B cell (primary cell): Measurements from ENCODE around the gene CD34. TPM values are rescaled to one million over a fixed set of nuclear protein-coding genes. Genes with fewer than 3 reads are reported as not detected.
A peak's percentile ranks its signal among the peaks of the same experiment; 100 is the strongest.

Source experiments
- ATAC-seq: fragments of 200-7000 bp; cut with Tn5 transposase; one replicate; pipeline ENCODE4 v1.10.0; 2021; ENCODE audit warnings: low read depth, mild to moderate bottlenecking, moderate number of reproducible peaks, moderate library complexity
- CTCF ChIA-PET: fragments of 350-600 bp; sonication (Branson Sonifier 250); formaldehyde crosslinking; loops from one replicate; lab custom pipeline; 2021; ENCODE audit warnings: antibody characterized with exemption, inconsistent platforms; lab: Charles Lee
- POLR2A ChIA-PET: fragments of 350-600 bp; sonication (Branson Sonifier 250); formaldehyde crosslinking; loops from one replicate; lab custom pipeline; 2021; ENCODE audit warnings: antibody characterized with exemption; lab: Charles Lee
- DNase-seq: peaks from one replicate; pipeline ENCODE4 v3.0.0; 2013
- H2AFZ ChIP-seq: 2 replicates; pipeline ENCODE4 v1.6.1; 2012; ENCODE audit warnings: mild to moderate bottlenecking, low read depth, low read length; ENCODE audit not compliant: insufficient read depth, poor library complexity, severe bottlenecking
- H3K27ac ChIP-seq, 2 donors: 1 replicate in 1 of 2; 2 replicates in 1 of 2; pipeline ENCODE4 v1.5.1; 2012 to 2013; ENCODE audit warnings: low read length in 2 of 2, mild to moderate bottlenecking in 2 of 2, moderate library complexity in 1 of 2
- H3K27me3 ChIP-seq, 4 experiments: fragments of 200-600 bp in 1 of 4; sonication (generic) in 1 of 4; replicated peaks in 1 of 4; 1 replicate in 2 of 4; 2 replicates in 2 of 4; pipeline versions ENCODE4 v1.6.1 to v1.7.0; 2013 to 2016; ENCODE audit warnings: low read length in 3 of 4, mild to moderate bottlenecking in 2 of 4, mixed read lengths in 1 of 4, moderate library complexity in 1 of 4; ENCODE audit not compliant: insufficient read depth in 4 of 4, control insufficient read depth in 3 of 4; ENCODE audit errors: control extremely low read depth in 1 of 4
- H3K36me3 ChIP-seq, 2 experiments: replicated peaks in 1 of 2; 1 replicate in 1 of 2; 2 replicates in 1 of 2; pipeline versions ENCODE4 v1.6.1 to v1.7.1; 2013; ENCODE audit warnings: low read length in 1 of 2; ENCODE audit not compliant: insufficient read depth in 2 of 2, control insufficient read depth in 1 of 2; ENCODE audit errors: control extremely low read depth in 1 of 2, extremely low read depth in 1 of 2
- H3K4me1 ChIP-seq, 2 donors: fragments of 200-600 bp in 1 of 2; sonication (generic) in 1 of 2; 1 replicate in 1 of 2; 2 replicates in 1 of 2; pipeline versions ENCODE4 v1.5.1 to v1.6.1; 2013 to 2017; ENCODE audit warnings: low read length in 2 of 2; ENCODE audit not compliant: control insufficient read depth in 2 of 2, insufficient read depth in 2 of 2
- H3K4me2 ChIP-seq: replicated peaks from 2 replicates; pipeline ENCODE3; 2012; ENCODE audit warnings: mild to moderate bottlenecking, low read depth, low read length; ENCODE audit not compliant: poor library complexity, severe bottlenecking
- H3K4me3 ChIP-seq, 5 experiments: fragments of 200-600 bp in 1 of 5; sonication (generic) in 1 of 5; 1 replicate in 3 of 5; 2 replicates in 2 of 5; pipeline versions ENCODE4 v1.5.1 to v1.7.0; 2011 to 2016; ENCODE audit warnings: low read length in 4 of 5, mild to moderate bottlenecking in 4 of 5, low read depth in 2 of 5, control low read depth in 1 of 5, moderate library complexity in 1 of 5; ENCODE audit not compliant: insufficient read depth in 1 of 5; ENCODE audit errors: control extremely low read depth in 1 of 5, extremely low read depth in 1 of 5
- H3K79me2 ChIP-seq: fragments of 200-600 bp; sonication (generic); one replicate; pipeline ENCODE4 v1.6.0; 2016; ENCODE audit warnings: low read length; ENCODE audit not compliant: control insufficient read depth, insufficient read depth
- H3K9ac ChIP-seq: fragments of 200-600 bp; sonication (generic); 2 replicates; pipeline ENCODE4 v1.6.1; 2017; ENCODE audit warnings: mild to moderate bottlenecking, low read length, moderate library complexity
- H3K9me3 ChIP-seq, 3 donors: one replicate each; pipeline versions ENCODE4 v1.6.1 to v1.7.1; 2013; ENCODE audit warnings: low read length in 2 of 3; ENCODE audit not compliant: control insufficient read depth in 2 of 3, insufficient read depth in 1 of 3; ENCODE audit errors: control extremely low read depth in 1 of 3
- H4K20me1 ChIP-seq: 2 replicates; pipeline ENCODE4 v1.6.0; 2012; ENCODE audit warnings: mild to moderate bottlenecking, low read length; ENCODE audit not compliant: insufficient read depth, control insufficient read depth, poor library complexity, severe bottlenecking
- H3K27ac Mint-ChIP-seq: one replicate; pipeline ENCODE4 v1.8.0; 2021; ENCODE audit warnings: mixed read lengths
- H3K27me3 Mint-ChIP-seq: one replicate; pipeline ENCODE4 v1.8.0; 2021; ENCODE audit warnings: mixed read lengths
- H3K4me1 Mint-ChIP-seq: one replicate; pipeline ENCODE4 v1.8.0; 2021; ENCODE audit warnings: mixed read lengths
- H3K4me3 Mint-ChIP-seq: one replicate; pipeline ENCODE4 v1.8.0; 2021; ENCODE audit warnings: mixed read lengths
- H3K9me3 Mint-ChIP-seq: one replicate; pipeline ENCODE4 v1.8.0; 2022; ENCODE audit warnings: mixed read lengths; ENCODE audit not compliant: insufficient read depth
- CTCF ChIP-seq: fragments of 200-600 bp; IDR thresholded peaks from one replicate; pipeline ENCODE4 v1.8.0; 2022; ENCODE audit warnings: antibody characterized with exemption, mild to moderate bottlenecking
- EZH2 ChIP-seq: IDR thresholded peaks from 2 replicates; pipeline ENCODE4 v1.6.1; 2012; ENCODE audit warnings: borderline replicate concordance, low read depth, mild to moderate bottlenecking, moderate library complexity, low read length; ENCODE audit not compliant: insufficient read depth, poor library complexity, severe bottlenecking
- WGBS: methylation state at CpG from one replicate; pipeline ENCODE4 v1.1.5; 2013; ENCODE audit warnings: missing lambda C conversion rate; ENCODE audit not compliant: insufficient coverage; 5-methylcytosine and 5-hydroxymethylcytosine counted together
- intact Hi-C: fragments of 100-400 bp; cut with micrococcal nuclease; formaldehyde crosslinking; loops from one replicate; pipeline ENCODE4 v1.10.0; 2022
- polyA minus RNA-seq: library from RNA; depleted of rRNA, polyadenylated mRNA; stranded (reverse); fragments of >200 nt; gene quantifications from 2 replicates; pipeline ENCODE4 v1.2.3, GENCODE V29; 2012
- polyA plus RNA-seq: library from polyadenylated mRNA; depleted of rRNA; stranded (reverse); fragments of >200 nt; gene quantifications from 2 replicates; pipeline ENCODE4 v1.2.3, GENCODE V29; 2012
- total RNA-seq, 2 donors: library from RNA; stranded (reverse); fragments of 120-200 nt in 1 of 2; gene quantifications; 1 replicate in 1 of 2; 2 replicates in 1 of 2; pipeline versions ENCODE4 v1.2.3 to v1.2.4, GENCODE V29; 2013 to 2022

Gene CD34
- total RNA-seq (0.05 TPM in 1 of 2 replicates, not detected in the other), polyA plus RNA-seq (not detected in 2 replicates), polyA minus RNA-seq (not detected in 2 replicates)
- total RNA-seq (2013) = 1.7 TPM

- H3K9me3 Mint-ChIP-seq = no peaks in the 10 kb centered on the region
- Histone ChIP-seq H3K79me2 (no peaks in the 10 kb centered on the region), H3K27me3 (peaks cover 0 to 32% (median 24%) of the 10 kb centered on the region in 4 experiments), H3K27ac (no peak within 1 kb of the TSS), H3K9ac (peak within 1 kb of the TSS; percentile 11), H3K4me2 (peak within 1 kb of the TSS; percentile 49), H3K4me3 (peak within 1 kb of the TSS in 1 of 5 experiments; percentile 9), H2AFZ (no peak within 1 kb of the TSS), H4K20me1 (no peaks in the 10 kb centered on the region), H3K36me3 (no peaks in the 10 kb centered on the region), H3K4me1 (peaks cover 10 to 11% of the 10 kb centered on the region in 2 donors), H3K9me3 (no peaks in the 10 kb centered on the region)
- H3K27me3 Mint-ChIP-seq = peaks cover 60% of the 10 kb centered on the region
- WGBS = 2% methylated on average over 50 of the region's 56 CpGs
- peak within 1 kb of the TSS; percentile 35 for H3K4me3 Mint-ChIP-seq
- POLR2A ChIA-PET = no interaction called here
- H3K27ac Mint-ChIP-seq = no peak within 1 kb of the TSS
- intact Hi-C loops = no loop called here
- no peak for ATAC-seq
- peaks cover 11% of the 10 kb centered on the region for H3K4me1 Mint-ChIP-seq
- DNase-seq = no peak
- TF ChIP-seq EZH2 (no peak), CTCF (no peak)
- CTCF ChIA-PET = no interaction called here
These were observed at the start of gene CD34 for GRCh38 chr1:207910591-207911354. CD34 (minus strand) TSS chr1:207911125; CDS start chr1:207911080, 45 bp downstream.

GRCh38 chr1:207960346-207960745 lies 49.4 kb upstream of the CD34 start:
- H3K79me2 ChIP-seq = no peaks in the 10 kb centered on the region
- TF ChIP-seq EZH2 (no peak), CTCF (no peak)
- 96% methylated on average over 4 of the region's 4 CpGs for WGBS
- no peak overlapping the region for H3K9ac ChIP-seq
- no peak overlapping the region for H3K4me2 ChIP-seq
- ChIA-PET CTCF (interaction anchor here (1.0 kb wide), 1 partner anchor 75 kb away, joined by 3 read pairs; no protein-coding TSS in a partner anchor), POLR2A (no interaction called here)
- H3K9me3 Mint-ChIP-seq = no peaks in the 10 kb centered on the region
- peaks cover 0 to 38% (median 21%) of the 10 kb centered on the region in 4 experiments for H3K27me3 ChIP-seq
- no peak overlapping the region for H3K27ac ChIP-seq
- no peak overlapping the region for H3K4me3 ChIP-seq
- no peak overlapping the region for H2AFZ ChIP-seq
- no peaks in the 10 kb centered on the region for H3K9me3 ChIP-seq
- no peaks in the 10 kb centered on the region for H3K36me3 ChIP-seq
- no peaks in the 10 kb centered on the region for H4K20me1 ChIP-seq
- no peak for DNase-seq
- H3K4me1 ChIP-seq = peaks cover 22 to 34% of the 10 kb centered on the region in 2 donors
- no peak for ATAC-seq
- H3K27me3 Mint-ChIP-seq = peaks cover 46% of the 10 kb centered on the region
- peak overlapping the region; percentile 10 for H3K4me3 Mint-ChIP-seq
- no peak overlapping the region for H3K27ac Mint-ChIP-seq
- H3K4me1 Mint-ChIP-seq = peaks cover 22% of the 10 kb centered on the region
- intact Hi-C loops = loop anchor here (5.0 to 10.0 kb wide), 2 partner anchors 208 to 306 kb away; partner anchors contain the start of gene CD46
